Measurements from ENCODE around the gene ALDH1L2. TPM values are rescaled to one million over a fixed set of nuclear protein-coding genes. Genes with fewer than 3 reads are reported as not detected.

The ALDH1L2 gene
- total RNA-seq, 1 donor from 2014 or later: 5.4 TPM

GRCh38 chr12:105025890-105026289 lies 58.4 kb downstream of the ALDH1L2 start:
- Histone ChIP-seq H3K27me3 (no peaks in the 10 kb centered on the region), H3K9me3 (no peaks in the 10 kb centered on the region), H3K27ac (peak overlapping the region; percentile 42), H3K36me3 (no peaks in the 10 kb centered on the region), H3K4me3 (no peak overlapping the region), H3K4me1 (peaks cover 8% of the 10 kb centered on the region)
- intact Hi-C loops (cut with DNase I): no loop called here
- DNase-seq (ENCODE audit: extremely low spot score in 2 of 2): no peak
- TF ChIP-seq POLR2A (IDR thresholded peaks at IDR 0.05) (no peak), POLR2AphosphoS5 (IDR thresholded peaks at IDR 0.05; ENCODE audit: insufficient read depth in 1 of 2, low read depth in 1 of 2) (peak in 1 of 2 donors; percentile 85)

GRCh38 chr12:105024928-105025327 lies 59.3 kb downstream of the ALDH1L2 start:
- intact Hi-C loops (cut with DNase I): no loop called here
- no peak for DNase-seq (ENCODE audit: extremely low spot score in 2 of 2)

GRCh38 chr12:105020241-105020962 lies 63.9 kb downstream of the ALDH1L2 start:
- no peak overlapping the region for H3K27ac ChIP-seq
- DNase-seq (ENCODE audit: extremely low spot score in 2 of 2): no peak

More at GRCh38 chr12:105024928-105025327, 59.3 kb downstream of the ALDH1L2 start:
- Histone ChIP-seq H3K27me3 (no peaks in the 10 kb centered on the region), H3K4me3 (no peak overlapping the region), H3K4me1 (peaks cover 8% of the 10 kb centered on the region), H3K9me3 (no peaks in the 10 kb centered on the region), H3K27ac (no peak overlapping the region), H3K36me3 (no peaks in the 10 kb centered on the region)
- TF ChIP-seq POLR2A (IDR thresholded peaks at IDR 0.05) (no peak), POLR2AphosphoS5 (IDR thresholded peaks at IDR 0.05; ENCODE audit: insufficient read depth in 1 of 2, low read depth in 1 of 2) (no peak), CTCF (IDR thresholded peaks at IDR 0.05) (no peak)

GRCh38 chr12:105018776-105019175 lies 65.5 kb downstream of the ALDH1L2 start:
- peaks cover 16% of the 10 kb centered on the region for H3K4me1 ChIP-seq
- H3K36me3 ChIP-seq: no peaks in the 10 kb centered on the region
- no peak overlapping the region for H3K27ac ChIP-seq
- no peak for DNase-seq (ENCODE audit: extremely low spot score in 2 of 2)
- no peak overlapping the region for H3K4me3 ChIP-seq
- no peak for TF ChIP-seq CTCF (IDR thresholded peaks at IDR 0.05)
- TF ChIP-seq POLR2A (IDR thresholded peaks at IDR 0.05): no peak
- TF ChIP-seq POLR2AphosphoS5 (IDR thresholded peaks at IDR 0.05; ENCODE audit: insufficient read depth in 1 of 2, low read depth in 1 of 2): no peak
- intact Hi-C loops (cut with DNase I): no loop called here
- H3K27me3 ChIP-seq: no peaks in the 10 kb centered on the region
- H3K9me3 ChIP-seq: no peaks in the 10 kb centered on the region

More at GRCh38 chr12:105020241-105020962, 63.9 kb downstream of the ALDH1L2 start:
- intact Hi-C loops (cut with DNase I): no loop called here
- no peaks in the 10 kb centered on the region for H3K36me3 ChIP-seq
- peaks cover 7% of the 10 kb centered on the region for H3K4me1 ChIP-seq
- no peaks in the 10 kb centered on the region for H3K27me3 ChIP-seq
- H3K4me3 ChIP-seq: no peak overlapping the region
- no peak for TF ChIP-seq POLR2AphosphoS5 (IDR thresholded peaks at IDR 0.05; ENCODE audit: insufficient read depth in 1 of 2, low read depth in 1 of 2)
- TF ChIP-seq CTCF (IDR thresholded peaks at IDR 0.05): no peak
- no peak for TF ChIP-seq POLR2A (IDR thresholded peaks at IDR 0.05)
- H3K9me3 ChIP-seq: no peaks in the 10 kb centered on the region

- Histone ChIP-seq H3K36me3 (no peaks in the 10 kb centered on the region), H3K27me3 (no peaks in the 10 kb centered on the region), H3K4me3 (no peak overlapping the region), H3K9me3 (no peaks in the 10 kb centered on the region), H3K4me1 (peaks cover 16% of the 10 kb centered on the region), H3K27ac (no peak overlapping the region)
- DNase-seq (ENCODE audit: extremely low spot score in 2 of 2): no peak
- TF ChIP-seq CTCF (IDR thresholded peaks at IDR 0.05) (no peak), POLR2A (IDR thresholded peaks at IDR 0.05) (no peak), POLR2AphosphoS5 (IDR thresholded peaks at IDR 0.05; ENCODE audit: insufficient read depth in 1 of 2, low read depth in 1 of 2) (no peak)
- intact Hi-C loops (cut with DNase I): no loop called here
Measured at GRCh38 chr12:105018012-105018411, 66.2 kb downstream of the ALDH1L2 start.

All from vagina (tissue), 2 donors.